ENCODE results near the gene SYNDIG1L. TPM values are rescaled to one million over a fixed set of nuclear protein-coding genes. Genes with fewer than 3 reads are reported as not detected.

Gene SYNDIG1L
- total RNA-seq, 1 experiment from 2014 or later: 0.33 TPM

- H3K27ac ChIP-seq (ENCODE audit: insufficient read length, low read depth, low read length): no peak overlapping the region
- H3K79me1 ChIP-seq (ENCODE audit: insufficient read depth, low read depth, low read length, poor library complexity, severe bottlenecking): no peaks in the 10 kb centered on the region
- no peak overlapping the region for H4K8ac ChIP-seq (replicated peaks; ENCODE audit: insufficient read length, low read depth, low read length)
- Mint-ChIP-seq H3K36me3 (ENCODE audit: insufficient read depth in 1 of 3, low read depth in 3 of 3) (no peaks in the 10 kb centered on the region), H3K27ac (no peak overlapping the region; a peak in 1 of 7 replicates), H3K9me3 (no peaks in the 10 kb centered on the region), H3K4me1 (peaks cover 24 to 29% of the 10 kb centered on the region in 2 experiments), H3K27me3 (ENCODE audit: low read depth) (peaks cover 1% of the 10 kb centered on the region), H3K4me3 (no peak overlapping the region)
- H3K4ac ChIP-seq (ENCODE audit: low read depth, low read length): no peak overlapping the region
- H3K14ac ChIP-seq (ENCODE audit: insufficient read depth, low read length): no peak overlapping the region
- no peak overlapping the region for H2BK120ac ChIP-seq (ENCODE audit: low read depth, low read length, poor library complexity, severe bottlenecking)
- H2AK5ac ChIP-seq (ENCODE audit: insufficient read length, low read length): no peak overlapping the region
- H3K23me2 ChIP-seq (ENCODE audit: insufficient read length, low read depth, low read length, poor library complexity, severe bottlenecking): no peaks in the 10 kb centered on the region
- H3K9me3 ChIP-seq (ENCODE audit: control insufficient read depth, low read depth, low read length): no peaks in the 10 kb centered on the region
- H3T11ph ChIP-seq (ENCODE audit: low read length): no peak overlapping the region
- no peak for TF ChIP-seq CTCF (conservative IDR thresholded peaks at IDR 0.05)
- no peaks in the 10 kb centered on the region for H4K20me1 ChIP-seq (ENCODE audit: control insufficient read depth, insufficient read depth, insufficient read length)
- H4K5ac ChIP-seq (ENCODE audit: insufficient read length, low read depth, low read length): no peak overlapping the region
- H3K18ac ChIP-seq (ENCODE audit: insufficient read length, low read depth, low read length): no peak overlapping the region
- WGBS (ENCODE audit: extremely low coverage, insufficient read length, low lambda C conversion rate): no CpG with 5 or more reads among the region's 2 CpGs
- no peak overlapping the region for H2AFZ ChIP-seq (ENCODE audit: low read length)
- no peak overlapping the region for H3K9ac ChIP-seq (ENCODE audit: extremely low read depth, insufficient read length, low read length)
- H2BK12ac ChIP-seq (ENCODE audit: insufficient read length, low read depth, low read length): no peak overlapping the region
- no peak overlapping the region for H4K91ac ChIP-seq (ENCODE audit: insufficient read length, low read depth, low read length)
- no peak overlapping the region for H3K56ac ChIP-seq (ENCODE audit: insufficient read length, low read depth, low read length)
- H2BK20ac ChIP-seq (ENCODE audit: low read depth, low read length, poor library complexity, severe bottlenecking): no peak overlapping the region
- H2BK15ac ChIP-seq (ENCODE audit: low read depth, low read length): no peak overlapping the region
- no peak overlapping the region for H2BK5ac ChIP-seq (ENCODE audit: insufficient read length, low read length)
- no peak for DNase-seq
- H3K4me1 ChIP-seq (ENCODE audit: insufficient read depth, low read length): peaks cover 5% of the 10 kb centered on the region; the same call in 1 of the 2 replicates
- no peak overlapping the region for H3K23ac ChIP-seq (ENCODE audit: insufficient read length, low read depth, low read length)
- H3K79me2 ChIP-seq (ENCODE audit: insufficient read depth, low read length): no peaks in the 10 kb centered on the region
- no peaks in the 10 kb centered on the region for H3K27me3 ChIP-seq (ENCODE audit: insufficient read depth, low read length)
- no peak overlapping the region for H3K4me2 ChIP-seq (ENCODE audit: insufficient read depth, insufficient read length, low read length)
Measured at GRCh38 chr14:74412753-74413152, 13.3 kb downstream of the SYNDIG1L start.
